ENCODE data around the gene ELMOD2.

DNA sequence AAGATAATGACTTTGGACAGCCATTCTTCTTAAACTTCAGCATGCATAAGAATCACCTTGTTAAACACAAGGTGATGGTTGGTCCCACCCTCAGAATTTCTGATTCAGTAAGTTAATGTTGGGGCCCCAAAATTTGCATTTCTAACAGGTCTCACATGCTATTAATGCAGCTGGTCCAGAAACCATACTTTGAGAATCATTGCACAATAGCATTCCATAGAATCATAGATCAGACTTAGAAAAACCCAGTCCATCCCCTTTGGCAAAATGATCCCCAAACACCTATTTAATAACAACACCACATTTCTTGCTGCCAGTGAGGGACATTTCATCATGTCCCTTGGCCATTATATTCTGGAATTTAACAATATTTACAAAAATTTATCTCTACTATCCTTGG is 19.7 kb upstream of the ELMOD2 start:
- TF ChIP-seq, protein P1, sequence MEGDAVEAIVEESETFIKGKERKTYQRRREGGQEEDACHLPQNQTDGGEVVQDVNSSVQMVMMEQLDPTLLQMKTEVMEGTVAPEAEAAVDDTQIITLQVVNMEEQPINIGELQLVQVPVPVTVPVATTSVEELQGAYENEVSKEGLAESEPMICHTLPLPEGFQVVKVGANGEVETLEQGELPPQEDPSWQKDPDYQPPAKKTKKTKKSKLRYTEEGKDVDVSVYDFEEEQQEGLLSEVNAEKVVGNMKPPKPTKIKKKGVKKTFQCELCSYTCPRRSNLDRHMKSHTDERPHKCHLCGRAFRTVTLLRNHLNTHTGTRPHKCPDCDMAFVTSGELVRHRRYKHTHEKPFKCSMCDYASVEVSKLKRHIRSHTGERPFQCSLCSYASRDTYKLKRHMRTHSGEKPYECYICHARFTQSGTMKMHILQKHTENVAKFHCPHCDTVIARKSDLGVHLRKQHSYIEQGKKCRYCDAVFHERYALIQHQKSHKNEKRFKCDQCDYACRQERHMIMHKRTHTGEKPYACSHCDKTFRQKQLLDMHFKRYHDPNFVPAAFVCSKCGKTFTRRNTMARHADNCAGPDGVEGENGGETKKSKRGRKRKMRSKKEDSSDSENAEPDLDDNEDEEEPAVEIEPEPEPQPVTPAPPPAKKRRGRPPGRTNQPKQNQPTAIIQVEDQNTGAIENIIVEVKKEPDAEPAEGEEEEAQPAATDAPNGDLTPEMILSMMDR (conservative IDR thresholded peaks at IDR 0.05; ENCODE audit: low read length): no peak
- TF ChIP-seq EZH2phosphoT487 (IDR thresholded peaks at IDR 0.05; ENCODE audit: borderline replicate concordance, low read depth, low read length): no peak
